Lower lobe of right lung (tissue), 2 donors: ENCODE measurements around the gene IQSEC3. TPM values are rescaled to one million over a fixed set of nuclear protein-coding genes. Genes with fewer than 3 reads are reported as not detected.

Experiments
- ATAC-seq, 2 donors: fragments of 200-7000 bp; cut with Tn5 transposase; one replicate each; pipeline ENCODE4 v1.9.1; 2020 to 2022; ENCODE audit warnings: mild to moderate bottlenecking in 2 of 2, moderate library complexity in 2 of 2
- DNase-seq: peaks from one replicate; pipeline ENCODE4 v3.0.0-alpha.2; 2020
- H3K27ac ChIP-seq: fragments of 200-600 bp; one replicate; pipeline ENCODE4 v1.8.0; 2022
- H3K27me3 ChIP-seq: fragments of 200-600 bp; one replicate; pipeline ENCODE4 v1.8.0; 2022; ENCODE audit warnings: low read depth
- H3K36me3 ChIP-seq: fragments of 200-600 bp; one replicate; pipeline ENCODE4 v1.8.0; 2022; ENCODE audit warnings: mild to moderate bottlenecking
- H3K4me1 ChIP-seq: fragments of 200-600 bp; one replicate; pipeline ENCODE4 v1.8.0; 2022
- H3K4me3 ChIP-seq: fragments of 200-600 bp; one replicate; pipeline ENCODE4 v1.8.0; 2022; ENCODE audit warnings: mild to moderate bottlenecking
- H3K9me3 ChIP-seq: fragments of 200-600 bp; one replicate; pipeline ENCODE4 v1.8.0; 2022
- CTCF ChIP-seq: fragments of 200-600 bp; IDR thresholded peaks from one replicate; pipeline ENCODE4 v1.8.0; 2022; ENCODE audit warnings: antibody characterized with exemption, mild to moderate bottlenecking
- intact Hi-C: fragments of 100-400 bp; cut with DNase I; formaldehyde crosslinking; loops from one replicate; pipeline ENCODE4 v1.11.0; 2022
- total RNA-seq: library from RNA; stranded (reverse); fragmentation: NEBNext Ultra II Directional; extraction: Animal tissue kit (Norgen Biotek cat#: 25700); gene quantifications from one replicate; pipeline ENCODE4 v1.2.1, GENCODE V29; 2021
- donor health status: DM: no; HTN: yes; CAD: no; lungs with severe emphysema.

The IQSEC3 gene
- total RNA-seq, 1 donor from 2014 or later = 10.7 TPM

DNA sequence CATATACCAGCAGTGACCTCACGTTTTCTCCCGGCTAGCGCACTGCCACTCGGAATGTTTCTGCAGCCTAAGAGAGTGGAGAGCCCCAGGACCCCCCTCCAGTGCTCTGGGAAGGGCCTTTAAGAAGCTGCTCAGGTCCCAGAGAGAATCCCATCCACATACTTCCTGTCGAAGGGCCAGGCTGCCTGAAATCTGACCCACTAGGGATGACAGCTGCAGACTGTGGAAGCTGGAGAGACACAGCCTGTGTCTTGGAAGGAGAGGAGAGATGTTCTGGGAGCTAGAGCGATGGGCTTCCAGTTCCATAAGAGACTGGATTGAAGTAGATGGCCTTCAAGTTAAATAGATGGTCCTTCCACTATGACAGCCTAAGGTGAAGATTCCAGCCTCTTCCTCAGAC lies 54.4 kb downstream of the IQSEC3 start:
- TF ChIP-seq CTCF = no peak
- intact Hi-C loops = no loop called here
- DNase-seq (peak; percentile 3), ATAC-seq (no peak)
- Histone ChIP-seq H3K27ac (no peak overlapping the region), H3K4me1 (no peaks in the 10 kb centered on the region), H3K9me3 (no peaks in the 10 kb centered on the region), H3K27me3 (peaks cover 4% of the 10 kb centered on the region), H3K4me3 (no peak overlapping the region), H3K36me3 (no peaks in the 10 kb centered on the region)

- intact Hi-C loops = no loop called here
- no peak for ATAC-seq
- DNase-seq = no peak
- no peak for TF ChIP-seq CTCF
- Histone ChIP-seq H3K27ac (no peak overlapping the region), H3K36me3 (no peaks in the 10 kb centered on the region), H3K4me3 (no peak overlapping the region), H3K4me1 (no peaks in the 10 kb centered on the region), H3K9me3 (no peaks in the 10 kb centered on the region), H3K27me3 (no peaks in the 10 kb centered on the region)
These were observed 55.1 kb downstream of the IQSEC3 start for GRCh38 chr12:121647-122046.

GRCh38 chr12:125075-125474 lies 58.5 kb downstream of the IQSEC3 start:
- H3K27ac ChIP-seq = no peak overlapping the region
- intact Hi-C loops = no loop called here
- no peak for ATAC-seq

DNA sequence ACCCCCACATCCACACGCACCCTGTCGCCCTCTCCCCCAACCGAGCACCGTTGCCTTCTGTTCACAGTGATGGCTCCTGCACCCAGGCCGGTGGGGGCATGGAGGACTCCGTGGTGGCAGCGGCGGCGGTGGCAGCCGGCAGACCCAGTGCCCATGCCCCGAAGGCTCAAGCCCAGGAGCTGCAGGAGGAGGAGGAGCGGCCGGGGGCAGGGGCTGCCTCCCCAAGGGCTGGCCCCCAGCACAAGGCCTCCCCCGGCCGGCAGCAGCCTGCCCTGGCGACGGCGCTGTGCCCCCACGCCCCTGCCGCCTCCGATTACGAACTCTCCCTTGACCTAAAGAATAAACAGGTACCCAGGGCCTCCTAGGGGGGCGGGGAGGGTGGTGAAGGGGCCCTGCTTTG lies 59.0 kb downstream of the IQSEC3 start:
- no peak for ATAC-seq
- intact Hi-C loops = no loop called here
- H3K27me3 ChIP-seq = no peaks in the 10 kb centered on the region
- H3K4me1 ChIP-seq = no peaks in the 10 kb centered on the region
- no peak for DNase-seq
- no peak for TF ChIP-seq CTCF
- H3K9me3 ChIP-seq = no peaks in the 10 kb centered on the region
- no peak overlapping the region for H3K27ac ChIP-seq
- H3K36me3 ChIP-seq = no peaks in the 10 kb centered on the region
- no peak overlapping the region for H3K4me3 ChIP-seq

More at GRCh38 chr12:125075-125474, 58.5 kb downstream of the IQSEC3 start:
- no peaks in the 10 kb centered on the region for H3K9me3 ChIP-seq
- H3K4me1 ChIP-seq = no peaks in the 10 kb centered on the region
- H3K36me3 ChIP-seq = no peaks in the 10 kb centered on the region
- no peak for TF ChIP-seq CTCF
- H3K4me3 ChIP-seq = no peak overlapping the region
- H3K27me3 ChIP-seq = no peaks in the 10 kb centered on the region
- DNase-seq = no peak

DNA sequence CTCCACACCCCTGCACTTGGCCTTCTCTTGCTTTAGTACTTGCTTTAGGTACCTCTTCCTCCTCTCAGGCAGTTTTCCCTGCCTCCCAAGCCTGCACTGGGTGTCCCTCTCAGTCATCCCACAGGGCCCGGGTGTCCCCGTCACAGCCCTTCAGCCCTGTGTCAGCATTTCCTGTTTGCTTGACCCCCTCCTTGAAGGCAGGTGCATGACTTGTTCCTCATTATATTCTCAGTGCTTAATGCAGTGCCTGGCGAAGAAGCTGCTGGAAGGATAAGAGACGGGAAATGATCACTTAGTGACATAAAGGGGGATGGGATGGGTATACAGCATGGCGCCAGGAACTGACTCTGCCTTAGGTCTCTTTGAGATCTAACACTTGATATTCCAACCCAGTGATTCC lies 61.5 kb downstream of the IQSEC3 start:
- intact Hi-C loops = no loop called here
- no peaks in the 10 kb centered on the region for H3K9me3 ChIP-seq
- no peak for DNase-seq

More for the DNA sequence above, 61.5 kb downstream of the IQSEC3 start:
- Histone ChIP-seq H3K4me3 (no peak overlapping the region), H3K27me3 (no peaks in the 10 kb centered on the region), H3K36me3 (no peaks in the 10 kb centered on the region), H3K27ac (no peak overlapping the region), H3K4me1 (no peaks in the 10 kb centered on the region)
- peak in 1 of 2 donors; percentile 57 for ATAC-seq
- no peak for TF ChIP-seq CTCF
